ENCODE data around the gene TFCP2.
A peak's percentile ranks its signal among the peaks of the same experiment; 100 is the strongest.

Gene TFCP2

DNA sequence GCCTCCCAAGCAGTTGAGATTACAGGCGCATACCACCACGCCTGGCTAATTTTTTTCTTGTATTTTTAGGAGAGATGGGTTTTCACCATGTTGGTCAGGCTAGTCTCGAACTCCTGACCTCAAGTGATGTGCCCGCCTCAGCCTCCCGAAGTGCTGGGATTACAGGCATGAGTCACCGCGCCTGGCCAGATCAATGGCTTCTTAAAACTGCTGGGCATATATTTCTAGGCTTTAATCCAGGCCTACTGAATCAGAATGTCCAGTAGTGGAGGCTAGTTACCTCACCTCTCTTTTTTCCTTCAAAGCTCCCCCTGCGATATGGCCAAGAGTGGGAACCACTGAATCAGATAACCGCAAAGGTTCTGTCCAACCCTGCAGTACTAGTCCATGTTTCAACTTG lies 27.9 kb upstream of the TFCP2 start:
- 93% methylated on average over 9 of the region's 9 CpGs for WGBS
- H3K27me3 ChIP-seq (ENCODE audit: control insufficient read depth in 1 of 2, insufficient read depth in 1 of 2, low read length in 2 of 2): no peaks in the 10 kb centered on the region

DNA sequence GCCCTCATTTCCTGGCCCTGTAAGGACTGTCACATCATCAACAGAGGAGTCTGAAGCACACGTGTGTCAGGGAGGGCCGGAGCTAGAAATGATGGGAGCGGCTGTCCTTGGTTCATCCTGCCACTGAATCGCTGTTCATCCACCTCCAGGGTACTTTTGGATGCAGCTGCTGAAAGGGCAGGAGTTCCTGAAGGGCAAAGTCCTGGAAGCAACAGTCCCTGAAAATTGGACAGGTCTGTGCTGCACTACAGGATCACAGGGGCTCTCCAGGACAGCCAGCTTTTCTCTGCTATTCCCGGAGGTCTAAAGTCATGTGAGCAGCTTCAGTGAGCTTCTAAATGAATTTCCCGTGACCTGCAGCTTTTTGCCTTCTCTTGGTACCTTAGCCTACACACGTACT lies 27.2 kb upstream of the TFCP2 start:
- no peak overlapping the region for H3K27ac ChIP-seq (ENCODE audit: low read length, poor library complexity, severe bottlenecking)
- no peak overlapping the region for H4K8ac ChIP-seq (ENCODE audit: low read length)
- no peak overlapping the region for H2BK12ac ChIP-seq (ENCODE audit: low read length in 2 of 2)
- H3K9ac ChIP-seq (ENCODE audit: low read length): no peak overlapping the region
- no peak overlapping the region for H3K18ac ChIP-seq (ENCODE audit: low read depth in 1 of 2, low read length in 2 of 2)
- 95% methylated on average over 6 of the region's 7 CpGs for WGBS
- no peak overlapping the region for H2AFZ ChIP-seq (ENCODE audit: low read depth, low read length)
- no peak overlapping the region for H2AK5ac ChIP-seq (ENCODE audit: low read length, severe bottlenecking)
- H3K9me3 ChIP-seq (ENCODE audit: control insufficient read depth, low read length): no peaks in the 10 kb centered on the region
- no peak overlapping the region for H3K4me3 ChIP-seq (ENCODE audit: insufficient read depth in 1 of 2, low read depth in 1 of 2, low read length in 2 of 2)
- H4K91ac ChIP-seq (ENCODE audit: low read length): no peak overlapping the region
- no peak overlapping the region for H3K4ac ChIP-seq (ENCODE audit: low read depth in 1 of 2, low read length in 2 of 2)
- no peak overlapping the region for H3K14ac ChIP-seq (ENCODE audit: low read length in 2 of 2)
- peaks cover 7 to 19% of the 10 kb centered on the region in 2 experiments for H3K36me3 ChIP-seq (ENCODE audit: control insufficient read depth in 1 of 2, insufficient read depth in 2 of 2, low read depth in 1 of 2, low read length in 2 of 2)
- H2BK15ac ChIP-seq (ENCODE audit: low read depth, poor library complexity, severe bottlenecking): no peak overlapping the region
- no peak overlapping the region for H3K23ac ChIP-seq (ENCODE audit: low read length in 2 of 2)
- no peak overlapping the region for H2BK120ac ChIP-seq (ENCODE audit: low read depth, low read length)
- H2BK5ac ChIP-seq (ENCODE audit: low read depth, low read length, poor library complexity, severe bottlenecking): no peak overlapping the region
- H3K4me1 ChIP-seq (ENCODE audit: control insufficient read depth, insufficient read depth, low read depth, low read length): no peaks in the 10 kb centered on the region
- no peak overlapping the region for H3K4me2 ChIP-seq (ENCODE audit: low read length, poor library complexity, severe bottlenecking)
- H3K27me3 ChIP-seq (ENCODE audit: control insufficient read depth in 1 of 2, insufficient read depth in 1 of 2, low read length in 2 of 2): no peaks in the 10 kb centered on the region
- no peak for DNase-seq
- H3K79me1 ChIP-seq (replicated peaks; ENCODE audit: low read length, poor library complexity, severe bottlenecking): no peaks in the 10 kb centered on the region

More for the DNA sequence above, 27.9 kb upstream of the TFCP2 start:
- Histone ChIP-seq H3K9me3 (ENCODE audit: control insufficient read depth, low read length) (no peaks in the 10 kb centered on the region), H3K18ac (ENCODE audit: low read depth in 1 of 2, low read length in 2 of 2) (no peak overlapping the region), H2BK15ac (ENCODE audit: low read depth, poor library complexity, severe bottlenecking) (no peak overlapping the region), H3K36me3 (ENCODE audit: control insufficient read depth in 1 of 2, insufficient read depth in 2 of 2, low read depth in 1 of 2, low read length in 2 of 2) (peaks cover 7 to 19% of the 10 kb centered on the region in 2 experiments), H3K9ac (ENCODE audit: low read length) (no peak overlapping the region), H3K23ac (ENCODE audit: low read length in 2 of 2) (no peak overlapping the region), H3K4ac (ENCODE audit: low read depth in 1 of 2, low read length in 2 of 2) (no peak overlapping the region), H4K8ac (ENCODE audit: low read length) (no peak overlapping the region), H2AFZ (ENCODE audit: low read depth, low read length) (no peak overlapping the region), H3K4me2 (ENCODE audit: low read length, poor library complexity, severe bottlenecking) (no peak overlapping the region), H4K91ac (ENCODE audit: low read length) (no peak overlapping the region), H2BK12ac (ENCODE audit: low read length in 2 of 2) (no peak overlapping the region), H3K14ac (ENCODE audit: low read length in 2 of 2) (no peak overlapping the region), H2AK5ac (ENCODE audit: low read length, severe bottlenecking) (no peak overlapping the region), H2BK5ac (ENCODE audit: low read depth, low read length, poor library complexity, severe bottlenecking) (no peak overlapping the region), H3K79me1 (replicated peaks; ENCODE audit: low read length, poor library complexity, severe bottlenecking) (no peaks in the 10 kb centered on the region), H3K27ac (ENCODE audit: low read length, poor library complexity, severe bottlenecking) (no peak overlapping the region), H3K4me1 (ENCODE audit: control insufficient read depth, insufficient read depth, low read depth, low read length) (peaks cover 2% of the 10 kb centered on the region), H3K4me3 (ENCODE audit: insufficient read depth in 1 of 2, low read depth in 1 of 2, low read length in 2 of 2) (no peak overlapping the region), H2BK120ac (ENCODE audit: low read depth, low read length) (no peak overlapping the region)
- DNase-seq: no peak

- no peak overlapping the region for H2BK120ac ChIP-seq (ENCODE audit: low read depth, low read length)
- H3K23ac ChIP-seq (ENCODE audit: low read length in 2 of 2): no peak overlapping the region
- H3K14ac ChIP-seq (ENCODE audit: low read length in 2 of 2): no peak overlapping the region
- H3K4me3 ChIP-seq (ENCODE audit: insufficient read depth in 1 of 2, low read depth in 1 of 2, low read length in 2 of 2): no peak overlapping the region
- no peaks in the 10 kb centered on the region for H3K79me1 ChIP-seq (replicated peaks; ENCODE audit: low read length, poor library complexity, severe bottlenecking)
- no peak overlapping the region for H3K4me2 ChIP-seq (ENCODE audit: low read length, poor library complexity, severe bottlenecking)
- no peak overlapping the region for H2BK15ac ChIP-seq (ENCODE audit: low read depth, poor library complexity, severe bottlenecking)
- H3K27me3 ChIP-seq (ENCODE audit: control insufficient read depth in 1 of 2, insufficient read depth in 1 of 2, low read length in 2 of 2): no peaks in the 10 kb centered on the region
- no peak overlapping the region for H3K9ac ChIP-seq (ENCODE audit: low read length)
- no peak overlapping the region for H3K4ac ChIP-seq (ENCODE audit: low read depth in 1 of 2, low read length in 2 of 2)
- WGBS: 97% methylated on average over 10 of the region's 10 CpGs
- peaks cover 7 to 19% of the 10 kb centered on the region in 2 experiments for H3K36me3 ChIP-seq (ENCODE audit: control insufficient read depth in 1 of 2, insufficient read depth in 2 of 2, low read depth in 1 of 2, low read length in 2 of 2)
- no peak overlapping the region for H3K27ac ChIP-seq (ENCODE audit: low read length, poor library complexity, severe bottlenecking)
- H2BK12ac ChIP-seq (ENCODE audit: low read length in 2 of 2): peak overlapping the region in 1 of 2 experiments; percentile 67
- H3K4me1 ChIP-seq (ENCODE audit: control insufficient read depth, insufficient read depth, low read depth, low read length): no peaks in the 10 kb centered on the region
- peak overlapping the region; percentile 27 for H4K91ac ChIP-seq (ENCODE audit: low read length)
- DNase-seq: no peak
- no peak overlapping the region for H3K18ac ChIP-seq (ENCODE audit: low read depth in 1 of 2, low read length in 2 of 2)
- no peak overlapping the region for H2BK5ac ChIP-seq (ENCODE audit: low read depth, low read length, poor library complexity, severe bottlenecking)
- H2AFZ ChIP-seq (ENCODE audit: low read depth, low read length): no peak overlapping the region
- no peaks in the 10 kb centered on the region for H3K9me3 ChIP-seq (ENCODE audit: control insufficient read depth, low read length)
- H2AK5ac ChIP-seq (ENCODE audit: low read length, severe bottlenecking): no peak overlapping the region
- H4K8ac ChIP-seq (ENCODE audit: low read length): peak overlapping the region; percentile 29
Measured at GRCh38 chr12:51199366-51199945, 26.5 kb upstream of the TFCP2 start.

DNA sequence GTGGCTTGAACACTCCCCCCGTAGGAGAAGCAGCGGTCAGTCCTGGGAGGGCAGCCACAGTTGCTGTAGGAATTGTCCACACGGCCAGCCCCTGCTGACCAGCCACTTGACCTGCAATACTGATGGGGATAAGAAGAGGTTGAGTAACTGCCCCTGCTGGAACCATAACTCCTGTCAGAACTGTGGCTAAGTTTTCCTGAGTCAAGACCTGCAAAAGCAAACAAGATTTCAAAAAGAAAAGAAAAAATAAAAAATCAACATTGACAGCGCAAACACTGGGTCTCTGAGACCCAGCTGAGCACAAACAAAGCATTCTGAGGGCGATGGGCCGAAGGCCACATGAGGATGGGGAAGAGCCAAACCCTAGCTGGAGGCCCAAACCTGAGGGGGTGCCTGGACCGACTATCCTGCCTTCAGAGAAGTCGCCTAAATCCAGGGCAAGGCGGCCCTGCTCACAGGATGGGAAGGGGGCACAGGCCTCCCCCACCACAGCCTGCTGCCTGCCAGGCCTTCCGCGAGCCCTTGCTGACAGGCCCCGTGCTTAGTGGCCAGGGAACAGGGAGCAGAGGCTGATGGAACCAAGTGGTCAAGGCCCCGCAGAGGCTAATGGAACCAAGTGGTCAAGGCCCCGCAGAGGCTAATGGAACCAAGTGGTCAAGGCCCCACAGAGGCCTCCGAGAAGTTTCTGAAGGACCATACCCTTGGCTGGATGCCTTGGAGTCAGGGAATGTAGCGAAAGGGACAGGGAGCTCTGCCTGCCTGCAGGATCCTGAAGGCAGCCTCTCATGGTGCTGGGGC lies 25.8 kb upstream of the TFCP2 start:
- peak; percentile 24 for DNase-seq
- Histone ChIP-seq H4K91ac (ENCODE audit: low read length) (no peak overlapping the region), H2BK120ac (ENCODE audit: low read depth, low read length) (no peak overlapping the region), H3K14ac (ENCODE audit: low read length in 2 of 2) (no peak overlapping the region), H2BK12ac (ENCODE audit: low read length in 2 of 2) (no peak overlapping the region), H3K9me3 (ENCODE audit: control insufficient read depth, low read length) (no peaks in the 10 kb centered on the region), H3K18ac (ENCODE audit: low read depth in 1 of 2, low read length in 2 of 2) (no peak overlapping the region), H3K9ac (ENCODE audit: low read length) (no peak overlapping the region), H3K79me1 (replicated peaks; ENCODE audit: low read length, poor library complexity, severe bottlenecking) (no peaks in the 10 kb centered on the region), H3K27ac (ENCODE audit: low read length, poor library complexity, severe bottlenecking) (no peak overlapping the region), H4K8ac (ENCODE audit: low read length) (no peak overlapping the region), H3K4me3 (ENCODE audit: insufficient read depth in 1 of 2, low read depth in 1 of 2, low read length in 2 of 2) (no peak overlapping the region), H3K36me3 (ENCODE audit: control insufficient read depth in 1 of 2, insufficient read depth in 2 of 2, low read depth in 1 of 2, low read length in 2 of 2) (peaks cover 2 to 19% of the 10 kb centered on the region in 2 experiments), H3K4me2 (ENCODE audit: low read length, poor library complexity, severe bottlenecking) (no peak overlapping the region), H3K23ac (ENCODE audit: low read length in 2 of 2) (no peak overlapping the region), H2AK5ac (ENCODE audit: low read length, severe bottlenecking) (no peak overlapping the region), H3K4ac (ENCODE audit: low read depth in 1 of 2, low read length in 2 of 2) (no peak overlapping the region), H3K27me3 (ENCODE audit: control insufficient read depth in 1 of 2, insufficient read depth in 1 of 2, low read length in 2 of 2) (no peaks in the 10 kb centered on the region), H3K4me1 (ENCODE audit: control insufficient read depth, insufficient read depth, low read depth, low read length) (no peaks in the 10 kb centered on the region), H2AFZ (ENCODE audit: low read depth, low read length) (no peak overlapping the region), H2BK15ac (ENCODE audit: low read depth, poor library complexity, severe bottlenecking) (no peak overlapping the region), H2BK5ac (ENCODE audit: low read depth, low read length, poor library complexity, severe bottlenecking) (no peak overlapping the region)
- 85% methylated on average over 16 of the region's 16 CpGs for WGBS
